H9 (cell line): ENCODE results near the gene CCDC91. TPM values are rescaled to one million over a fixed set of nuclear protein-coding genes. Genes with fewer than 3 reads are reported as not detected.

Source experiments
- DNase-seq: peaks from one replicate; pipeline ENCODE4 v3.0.0-alpha.2; 2017
- H2AFZ ChIP-seq: one replicate; pipeline ENCODE4 v1.6.1; 2013; ENCODE audit warnings: mild to moderate bottlenecking, low read length, control low read depth, moderate library complexity
- H2AK5ac ChIP-seq: 2 replicates; pipeline ENCODE4 v1.6.1; 2013; ENCODE audit warnings: low read length, control low read depth, mixed read lengths; ENCODE audit not compliant: insufficient read length
- H2BK120ac ChIP-seq: one replicate; pipeline ENCODE4 v1.6.1; 2013; ENCODE audit warnings: low read depth, mild to moderate bottlenecking, low read length, control low read depth, inconsistent platforms; ENCODE audit not compliant: poor library complexity, severe bottlenecking
- H2BK12ac ChIP-seq: 2 replicates; pipeline ENCODE4 v1.6.1; 2013; ENCODE audit warnings: low read length, control low read depth, mixed read lengths, low read depth; ENCODE audit not compliant: insufficient read length
- H2BK15ac ChIP-seq: 2 replicates; pipeline ENCODE4 v1.6.1; 2013; ENCODE audit warnings: low read depth, low read length, control low read depth
- H2BK20ac ChIP-seq: one replicate; pipeline ENCODE4 v1.6.1; 2013; ENCODE audit warnings: low read depth, mild to moderate bottlenecking, low read length, control low read depth, inconsistent platforms; ENCODE audit not compliant: poor library complexity, severe bottlenecking
- H2BK5ac ChIP-seq: 2 replicates; pipeline ENCODE4 v1.6.1; 2013; ENCODE audit warnings: low read length, control low read depth, mixed read lengths; ENCODE audit not compliant: insufficient read length
- H3K14ac ChIP-seq: 2 replicates; pipeline ENCODE4 v1.6.1; 2013; ENCODE audit warnings: low read length, control low read depth; ENCODE audit not compliant: insufficient read depth
- H3K18ac ChIP-seq: 2 replicates; pipeline ENCODE4 v1.6.1; 2013; ENCODE audit warnings: low read depth, mild to moderate bottlenecking, mixed read lengths, low read length, control low read depth; ENCODE audit not compliant: insufficient read length
- H3K23ac ChIP-seq: 2 replicates; pipeline ENCODE4 v1.6.1; 2013; ENCODE audit warnings: low read length, control low read depth, mixed read lengths, low read depth; ENCODE audit not compliant: insufficient read length
- H3K23me2 ChIP-seq: 2 replicates; pipeline ENCODE4 v1.6.1; 2013; ENCODE audit warnings: low read depth, mild to moderate bottlenecking, mixed read lengths, low read length, control low read depth; ENCODE audit not compliant: insufficient read length, poor library complexity, severe bottlenecking
- H3K27ac ChIP-seq: 2 replicates; pipeline ENCODE4 v1.5.1; 2013; ENCODE audit warnings: low read length, control low read depth, mixed read lengths, low read depth; ENCODE audit not compliant: insufficient read length
- H3K27me3 ChIP-seq: 2 replicates; pipeline ENCODE4 v1.6.1; 2013; ENCODE audit warnings: low read length, control low read depth, inconsistent platforms; ENCODE audit not compliant: insufficient read depth
- H3K4ac ChIP-seq: 2 replicates; pipeline ENCODE4 v1.6.1; 2013; ENCODE audit warnings: low read depth, mild to moderate bottlenecking, control low read depth, inconsistent platforms, low read length, moderate library complexity
- H3K4me1 ChIP-seq: 2 replicates; pipeline ENCODE4 v1.6.1; 2013; ENCODE audit warnings: low read length, control low read depth, inconsistent platforms; ENCODE audit not compliant: insufficient read depth
- H3K4me2 ChIP-seq: 2 replicates; pipeline ENCODE4 v1.6.1; 2013; ENCODE audit warnings: low read length, control low read depth, mixed read lengths; ENCODE audit not compliant: insufficient read length, insufficient read depth
- H3K56ac ChIP-seq: 2 replicates; pipeline ENCODE4 v1.6.1; 2013; ENCODE audit warnings: low read depth, mild to moderate bottlenecking, mixed read lengths, low read length, control low read depth; ENCODE audit not compliant: insufficient read length
- H3K79me1 ChIP-seq: 2 replicates; pipeline ENCODE4 v1.6.1; 2013; ENCODE audit warnings: low read depth, mild to moderate bottlenecking, moderate library complexity, low read length, control low read depth, inconsistent platforms; ENCODE audit not compliant: insufficient read depth, poor library complexity, severe bottlenecking
- H3K79me2 ChIP-seq: 2 replicates; pipeline ENCODE4 v1.6.1; 2013; ENCODE audit warnings: low read length, control low read depth, inconsistent platforms; ENCODE audit not compliant: insufficient read depth
- H3K9ac ChIP-seq: 2 replicates; pipeline ENCODE4 v1.6.1; 2013; ENCODE audit warnings: low read length, control low read depth, mixed read lengths; ENCODE audit not compliant: insufficient read length; ENCODE audit errors: extremely low read depth
- H3K9me3 ChIP-seq: one replicate; pipeline ENCODE4 v1.6.1; 2013; ENCODE audit warnings: low read depth, low read length, inconsistent platforms; ENCODE audit not compliant: control insufficient read depth
- H3T11ph ChIP-seq: one replicate; pipeline ENCODE4 v1.6.1; 2013; ENCODE audit warnings: mild to moderate bottlenecking, low read length, control low read depth, inconsistent platforms
- H4K20me1 ChIP-seq: one replicate; pipeline ENCODE4 v1.6.1; 2013; ENCODE audit not compliant: control insufficient read depth, insufficient read length, insufficient read depth
- H4K5ac ChIP-seq: 2 replicates; pipeline ENCODE4 v1.6.1; 2013; ENCODE audit warnings: low read depth, mild to moderate bottlenecking, mixed read lengths, low read length, control low read depth; ENCODE audit not compliant: insufficient read length
- H4K8ac ChIP-seq: replicated peaks from 2 replicates; pipeline ENCODE4 v1.6.1; 2013; ENCODE audit warnings: low read length, control low read depth, mixed read lengths, low read depth; ENCODE audit not compliant: insufficient read length
- H4K91ac ChIP-seq: 2 replicates; pipeline ENCODE4 v1.6.1; 2013; ENCODE audit warnings: low read depth, mild to moderate bottlenecking, moderate library complexity, mixed read lengths, low read length, control low read depth; ENCODE audit not compliant: insufficient read length
- H3K27ac Mint-ChIP-seq, 3 experiments: 2 replicates in 2 of 3; 3 replicates in 1 of 3; pipeline ENCODE4 v1.8.0; 2020 to 2021; ENCODE audit warnings: mixed read lengths in 3 of 3, mild to moderate bottlenecking in 1 of 3, moderate library complexity in 1 of 3
- H3K27me3 Mint-ChIP-seq: 2 replicates; pipeline ENCODE4 v1.8.0; 2021; ENCODE audit warnings: low read depth, mild to moderate bottlenecking, moderate library complexity, mixed read lengths
- H3K36me3 Mint-ChIP-seq, 3 experiments: 2 replicates in 2 of 3; 3 replicates in 1 of 3; pipeline ENCODE4 v1.8.0; 2020 to 2021; ENCODE audit warnings: low read depth in 3 of 3, mixed read lengths in 3 of 3; ENCODE audit not compliant: insufficient read depth in 1 of 3
- H3K4me1 Mint-ChIP-seq, 2 experiments: 2 replicates each; pipeline ENCODE4 v1.8.0; 2020; ENCODE audit warnings: mixed read lengths in 2 of 2
- H3K4me3 Mint-ChIP-seq, 2 experiments: 2 replicates in 1 of 2; 3 replicates in 1 of 2; pipeline ENCODE4 v1.8.0; 2020 to 2021; ENCODE audit warnings: mild to moderate bottlenecking in 2 of 2, mixed read lengths in 2 of 2, moderate library complexity in 1 of 2
- H3K9me3 Mint-ChIP-seq, 2 experiments: 2 replicates in 1 of 2; 3 replicates in 1 of 2; pipeline ENCODE4 v1.8.0; 2020; ENCODE audit warnings: mild to moderate bottlenecking in 2 of 2, mixed read lengths in 2 of 2, moderate library complexity in 1 of 2
- CTCF ChIP-seq: fragments of 200-600 bp; sonication (generic); conservative IDR thresholded peaks from 3 replicates; pipeline ENCODE4 v1.8.0; 2021; ENCODE audit warnings: antibody characterized with exemption, mild to moderate bottlenecking
- WGBS: extraction: QIAGEN DNeasy Blood & Tissue Kit; methylation state at CpG from one replicate; pipeline ENCODE4 v1.1.7; 2013; ENCODE audit warnings: missing lambda C conversion rate, low lambda C conversion rate, mixed read lengths; ENCODE audit not compliant: insufficient read length; ENCODE audit errors: extremely low coverage; 5-methylcytosine and 5-hydroxymethylcytosine counted together
- total RNA-seq: library from RNA; stranded (reverse); gene quantifications from 2 replicates; pipeline ENCODE4 v1.2.1, GENCODE V29; 2021

The CCDC91 gene
- total RNA-seq, 1 experiment from 2014 or later, result 22.7 TPM

DNA sequence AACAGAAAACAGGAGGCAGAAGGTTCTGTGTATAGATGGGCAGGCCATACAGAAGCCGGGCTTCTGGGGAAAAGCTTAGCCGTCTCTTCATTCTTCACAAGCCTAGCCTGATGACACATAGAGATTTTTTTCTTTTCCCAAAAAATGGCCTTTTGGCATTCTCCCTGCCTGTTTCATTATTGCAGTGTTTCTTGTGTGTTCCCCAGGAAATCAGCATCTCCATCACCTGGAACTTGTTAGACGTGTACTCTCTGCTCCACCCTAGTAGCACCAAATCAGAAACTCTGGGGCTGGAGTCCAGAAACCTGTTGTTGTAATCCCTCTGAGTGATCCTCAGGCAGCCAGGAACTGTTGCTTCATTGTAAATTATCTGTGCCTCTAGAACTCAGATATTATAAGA lies 388.1 kb downstream of the CCDC91 start:
- no peak overlapping the region for H3K18ac ChIP-seq
- no peaks in the 10 kb centered on the region for H3K9me3 ChIP-seq
- no peak for TF ChIP-seq CTCF
- H3K27ac Mint-ChIP-seq, result no peak overlapping the region
- no peaks in the 10 kb centered on the region for H3K4me1 ChIP-seq
- no peak for DNase-seq
- no peak overlapping the region for H2AFZ ChIP-seq
- H2BK5ac ChIP-seq, result no peak overlapping the region
- H3K4me2 ChIP-seq, result no peak overlapping the region
- no peaks in the 10 kb centered on the region for H3K4me1 Mint-ChIP-seq
- no peaks in the 10 kb centered on the region for H3K23me2 ChIP-seq
- no peak overlapping the region for H3T11ph ChIP-seq
- H4K5ac ChIP-seq, result no peak overlapping the region
- WGBS, result no CpG with 5 or more reads among the region's 3 CpGs
- H2BK15ac ChIP-seq, result no peak overlapping the region
- H3K23ac ChIP-seq, result no peak overlapping the region
- H3K79me1 ChIP-seq, result no peaks in the 10 kb centered on the region
- H3K27ac ChIP-seq, result no peak overlapping the region
- no peak overlapping the region for H3K4ac ChIP-seq
- no peak overlapping the region for H3K14ac ChIP-seq
- no peaks in the 10 kb centered on the region for H4K20me1 ChIP-seq
- H2BK120ac ChIP-seq, result no peak overlapping the region
- H3K27me3 Mint-ChIP-seq, result no peaks in the 10 kb centered on the region
- H3K9me3 Mint-ChIP-seq, result no peaks in the 10 kb centered on the region
- H2AK5ac ChIP-seq, result no peak overlapping the region
- no peak overlapping the region for H2BK20ac ChIP-seq
- no peak overlapping the region for H3K56ac ChIP-seq
- H4K8ac ChIP-seq, result no peak overlapping the region
- no peaks in the 10 kb centered on the region for H3K79me2 ChIP-seq
- H2BK12ac ChIP-seq, result no peak overlapping the region
- no peaks in the 10 kb centered on the region for H3K36me3 Mint-ChIP-seq
- no peaks in the 10 kb centered on the region for H3K27me3 ChIP-seq
- H3K9ac ChIP-seq, result no peak overlapping the region
- H3K4me3 Mint-ChIP-seq, result no peak overlapping the region
- H4K91ac ChIP-seq, result no peak overlapping the region
